NCI-H2227 (cell line): ENCODE data around the gene VWA8.
"Not testable (repeated sequence)": the region's sequence is repeated elsewhere in the genome, so short reads cannot be mapped to it uniquely, and the experiment has no call there.

Source experiments
- DNase-seq: peaks from one replicate; lab custom pipeline; 2025; ENCODE audit not compliant: unreplicated experiment; lab: John Stamatoyannopoulos, UW

Gene VWA8

GRCh38 chr13:41622432-41623429 is 338.2 kb downstream of the VWA8 start:
- DNase-seq = no peak

- no peak for DNase-seq
These were observed 339.0 kb downstream of the VWA8 start for GRCh38 chr13:41621716-41622431.

DNA sequence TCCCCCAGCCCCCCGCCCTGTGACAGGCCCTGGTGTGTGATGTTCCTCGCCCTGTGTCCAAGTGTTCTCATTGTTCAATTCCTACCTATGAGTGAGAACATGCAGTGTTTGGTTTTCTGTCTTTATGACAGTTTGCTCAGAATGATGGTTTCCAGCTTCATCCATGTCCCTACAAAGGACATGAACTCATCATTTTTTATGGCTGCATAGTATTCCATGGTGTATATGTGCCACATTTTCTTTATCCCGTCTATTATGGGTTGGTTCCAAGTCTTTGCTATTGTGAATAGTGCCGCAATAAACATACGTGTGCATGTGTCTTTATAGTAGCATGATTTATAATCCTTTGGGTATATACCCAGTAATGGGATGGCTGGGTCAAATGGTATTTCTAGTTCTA is 343.3 kb downstream of the VWA8 start:
- not testable (repeated sequence) for DNase-seq

DNA sequence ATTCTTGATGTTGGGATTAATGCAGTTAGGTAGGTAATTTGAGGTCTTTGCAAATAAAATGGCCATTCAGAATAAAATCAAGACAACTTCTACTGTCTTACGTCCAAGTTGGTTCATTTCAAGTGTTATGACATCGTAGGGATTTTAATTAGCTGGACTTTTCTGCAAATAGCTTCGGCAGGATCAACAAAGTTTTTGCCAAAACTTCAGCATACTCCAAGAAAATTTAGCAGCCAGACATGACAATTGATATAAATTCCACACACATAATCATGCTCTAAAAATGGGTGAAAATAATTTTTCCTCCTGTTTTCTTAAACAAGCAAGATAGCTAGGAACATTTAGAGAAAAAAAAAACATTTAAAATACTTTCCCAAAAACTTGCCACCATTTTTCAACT is 344.8 kb downstream of the VWA8 start:
- no peak for DNase-seq

DNA sequence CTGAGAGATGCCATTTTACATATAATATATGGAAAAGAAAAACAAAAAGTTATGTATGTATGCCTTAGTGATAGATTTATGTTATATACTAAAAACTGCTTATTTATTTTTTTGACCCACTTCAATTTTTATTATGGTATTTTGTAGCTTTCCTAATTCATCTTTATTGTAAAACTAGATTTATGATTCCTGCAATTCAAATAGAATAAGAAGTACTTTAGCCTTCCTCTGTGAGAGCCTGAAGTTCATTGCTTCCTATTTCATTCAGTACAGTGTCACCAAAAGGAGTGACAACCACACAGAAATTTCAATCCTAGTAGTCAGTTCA is 345.4 kb downstream of the VWA8 start:
- no peak for DNase-seq

DNA sequence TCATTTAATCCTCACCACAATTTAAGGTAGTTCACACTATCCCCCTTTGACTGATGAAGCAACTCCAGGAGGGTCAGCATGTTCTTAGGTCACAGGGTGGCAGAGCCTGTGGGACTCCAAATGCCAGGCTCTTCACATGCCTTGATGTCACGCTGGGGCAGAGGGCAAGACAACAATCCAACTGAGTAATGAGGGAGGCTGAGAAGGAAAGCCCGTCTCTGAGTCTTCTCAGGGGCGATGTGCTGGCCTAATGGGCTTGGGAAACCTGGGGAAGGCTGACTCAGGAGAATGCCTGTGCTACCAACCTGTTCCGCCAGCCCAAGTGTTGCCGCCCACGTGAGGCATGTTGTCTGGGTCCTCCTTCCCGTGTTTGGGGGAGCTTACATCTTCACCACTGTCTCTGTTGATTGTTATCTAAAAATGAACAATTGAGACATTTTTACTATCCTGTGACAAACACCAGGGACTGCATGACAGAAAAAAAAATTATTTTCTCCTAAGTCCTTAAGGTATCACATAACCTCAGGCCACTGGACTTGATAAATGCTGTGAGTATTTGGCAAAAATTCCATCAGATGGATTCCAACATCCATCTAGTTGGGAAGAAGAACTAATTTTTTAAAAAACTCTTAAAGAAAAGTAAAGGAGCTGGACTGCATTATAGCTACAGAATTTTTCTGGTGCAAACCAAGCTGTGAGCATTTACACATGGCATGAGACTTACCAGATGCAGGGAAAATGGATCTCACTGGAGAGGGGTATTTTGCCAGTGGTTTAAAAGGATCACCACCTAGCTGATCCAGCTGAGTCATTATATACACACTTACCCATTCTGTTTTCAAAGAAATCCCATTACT is 346.0 kb downstream of the VWA8 start:
- DNase-seq = no peak

- no peak for DNase-seq
These were observed 346.8 kb downstream of the VWA8 start for GRCh38 chr13:41613984-41614661.

GRCh38 chr13:41613471-41613870 is 347.4 kb downstream of the VWA8 start:
- no peak for DNase-seq

GRCh38 chr13:41611385-41611784 is 349.5 kb downstream of the VWA8 start:
- DNase-seq = no peak

GRCh38 chr13:41610404-41610803 is 350.5 kb downstream of the VWA8 start:
- no peak for DNase-seq

DNA sequence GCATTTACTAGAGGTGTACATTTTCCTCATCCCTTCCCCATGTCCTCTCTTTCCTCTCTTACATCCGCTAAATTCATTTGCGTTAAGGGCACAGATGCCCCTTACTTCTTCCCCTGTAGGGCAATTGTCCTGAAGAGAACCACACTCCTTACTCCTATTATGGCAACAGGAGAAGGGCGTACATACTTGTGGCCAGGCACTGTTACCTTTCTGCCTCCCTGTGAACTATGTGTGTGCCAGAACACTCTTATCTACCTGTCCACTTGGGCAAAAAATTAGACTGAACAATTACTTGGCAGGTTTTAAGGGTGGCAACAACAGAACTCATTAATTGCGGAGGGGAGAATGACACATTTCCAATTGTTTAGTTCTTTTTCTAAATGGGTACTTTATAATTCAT is 351.1 kb downstream of the VWA8 start:
- no peak for DNase-seq

DNA sequence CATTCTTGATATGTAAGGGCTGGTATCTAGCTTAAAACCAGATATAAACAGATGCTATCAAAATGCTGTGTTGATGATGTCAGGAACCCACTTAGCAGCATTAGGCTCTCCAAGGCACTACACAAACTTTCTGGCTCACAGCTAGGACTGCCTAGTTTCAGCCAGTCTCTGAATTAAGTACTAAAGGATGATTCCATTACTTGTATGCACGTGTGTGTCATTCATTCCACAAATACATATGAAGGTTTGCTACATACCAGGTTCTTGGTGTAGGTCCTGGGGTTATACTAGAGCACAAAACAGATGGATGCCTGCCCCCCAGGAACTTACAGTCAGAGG is 352.1 kb downstream of the VWA8 start:
- no peak for DNase-seq

DNA sequence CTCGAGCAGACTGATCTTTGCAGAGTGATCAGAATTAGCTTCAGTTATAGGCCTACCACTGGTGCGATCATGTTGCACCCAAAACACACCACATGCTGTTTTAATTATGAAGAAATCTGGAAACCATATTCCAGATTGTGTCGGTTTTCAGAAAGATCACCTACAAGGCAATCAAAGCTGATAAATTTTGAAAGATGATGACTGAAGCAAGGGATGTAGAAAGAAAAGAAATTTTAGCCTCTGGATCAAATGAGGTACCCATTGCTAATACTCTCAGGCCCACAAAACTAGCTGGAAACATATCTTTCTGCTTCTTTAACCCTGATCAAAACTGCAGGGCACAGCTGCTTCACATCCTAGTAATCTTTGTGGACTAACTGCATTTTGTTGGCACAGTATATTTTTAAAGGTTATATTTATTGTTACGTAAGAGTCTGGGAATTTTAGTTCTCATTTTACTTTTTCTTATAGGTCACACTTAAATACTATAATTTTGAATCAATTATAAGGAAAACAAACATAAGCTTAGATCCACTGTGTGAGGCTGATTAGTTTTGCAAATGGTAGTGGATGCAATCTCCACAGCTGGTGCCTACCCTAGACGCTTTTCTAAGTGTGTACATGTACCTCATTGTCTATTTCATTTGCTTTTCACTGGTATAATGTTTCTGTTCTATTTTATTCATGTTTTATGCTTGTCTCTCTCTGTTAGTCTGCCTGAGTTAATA is 352.6 kb downstream of the VWA8 start:
- DNase-seq = peak; percentile 3

- DNase-seq = no peak
These were observed 354.3 kb downstream of the VWA8 start for GRCh38 chr13:41606646-41607045.

GRCh38 chr13:41605319-41606285 is 355.3 kb downstream of the VWA8 start:
- no peak for DNase-seq

DNA sequence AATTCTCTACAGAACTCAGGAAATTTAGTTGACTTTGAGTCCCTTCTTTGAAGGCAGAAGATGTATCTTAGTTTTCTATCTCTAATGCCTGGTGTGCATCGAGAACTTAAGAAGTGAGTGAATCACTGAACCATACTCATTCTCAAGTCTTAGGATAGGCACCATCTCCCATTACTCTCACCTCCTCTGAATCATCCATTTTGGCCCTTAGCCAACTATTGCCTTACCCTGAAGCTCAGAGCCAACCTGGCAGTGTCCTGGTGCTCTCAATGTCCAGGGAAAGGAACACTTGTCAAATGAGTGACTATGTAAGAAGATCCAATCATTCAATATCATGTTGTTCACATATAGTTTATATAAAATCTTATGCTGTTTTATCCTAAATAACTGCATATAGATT is 357.0 kb downstream of the VWA8 start:
- DNase-seq = no peak

- DNase-seq = no peak
These were observed 359.0 kb downstream of the VWA8 start for GRCh38 chr13:41601718-41602445.

- no peak for DNase-seq
These were observed 361.3 kb downstream of the VWA8 start for GRCh38 chr13:41599619-41600018.
